AG08395 (cell line): ENCODE data around the gene MANEA.
"Not testable (repeated sequence)": the region's sequence is repeated elsewhere in the genome, so short reads cannot be mapped to it uniquely, and the experiment has no call there.

ENCODE experiments used
- DNase-seq: peaks from one replicate; pipeline ENCODE4 v3.0.0; 2012; ENCODE audit warnings: mixed read lengths, low spot score

The MANEA gene, protein sequence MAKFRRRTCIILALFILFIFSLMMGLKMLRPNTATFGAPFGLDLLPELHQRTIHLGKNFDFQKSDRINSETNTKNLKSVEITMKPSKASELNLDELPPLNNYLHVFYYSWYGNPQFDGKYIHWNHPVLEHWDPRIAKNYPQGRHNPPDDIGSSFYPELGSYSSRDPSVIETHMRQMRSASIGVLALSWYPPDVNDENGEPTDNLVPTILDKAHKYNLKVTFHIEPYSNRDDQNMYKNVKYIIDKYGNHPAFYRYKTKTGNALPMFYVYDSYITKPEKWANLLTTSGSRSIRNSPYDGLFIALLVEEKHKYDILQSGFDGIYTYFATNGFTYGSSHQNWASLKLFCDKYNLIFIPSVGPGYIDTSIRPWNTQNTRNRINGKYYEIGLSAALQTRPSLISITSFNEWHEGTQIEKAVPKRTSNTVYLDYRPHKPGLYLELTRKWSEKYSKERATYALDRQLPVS

GRCh38 chr6:95577304-95578105 is at the start of gene MANEA:
Gene MANEA (plus strand): TSS chr6:95577535. CDS start chr6:95586440, 8,905 bp downstream.
- DNase-seq = peak; percentile 87

GRCh38 chr6:95529762-95530161 is 47.6 kb upstream of the MANEA start:
- DNase-seq = no peak

DNA sequence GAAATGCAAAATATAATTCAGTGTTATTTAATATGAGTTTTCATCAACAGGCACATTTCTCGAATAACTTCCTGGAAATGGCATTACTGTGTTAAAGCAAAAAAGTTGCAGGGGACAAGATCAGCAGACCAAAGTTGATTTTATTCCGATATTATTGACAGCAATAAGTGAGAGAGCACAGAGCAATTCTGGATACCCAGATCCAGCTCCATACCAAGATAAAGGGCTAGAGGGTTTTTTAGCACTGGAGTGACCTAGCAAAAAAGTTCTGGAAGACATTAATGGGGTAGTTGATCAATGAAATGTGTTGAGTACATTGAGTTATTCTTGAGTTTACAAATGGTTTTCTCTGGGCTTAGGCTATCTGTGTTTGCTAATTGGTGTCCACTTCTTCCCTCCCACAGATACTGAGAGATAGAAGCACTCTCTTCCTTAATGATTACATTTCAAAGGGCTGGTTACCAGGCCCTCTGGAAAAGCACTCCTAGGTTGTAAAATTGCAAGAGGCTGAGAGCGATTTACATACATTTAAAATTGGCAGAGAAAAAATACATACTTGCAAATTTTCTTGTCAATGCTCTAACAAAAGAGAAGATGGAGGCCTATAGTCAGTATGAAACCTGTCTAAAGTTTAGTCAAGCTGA is 47.0 kb upstream of the MANEA start:
- no peak for DNase-seq

DNA sequence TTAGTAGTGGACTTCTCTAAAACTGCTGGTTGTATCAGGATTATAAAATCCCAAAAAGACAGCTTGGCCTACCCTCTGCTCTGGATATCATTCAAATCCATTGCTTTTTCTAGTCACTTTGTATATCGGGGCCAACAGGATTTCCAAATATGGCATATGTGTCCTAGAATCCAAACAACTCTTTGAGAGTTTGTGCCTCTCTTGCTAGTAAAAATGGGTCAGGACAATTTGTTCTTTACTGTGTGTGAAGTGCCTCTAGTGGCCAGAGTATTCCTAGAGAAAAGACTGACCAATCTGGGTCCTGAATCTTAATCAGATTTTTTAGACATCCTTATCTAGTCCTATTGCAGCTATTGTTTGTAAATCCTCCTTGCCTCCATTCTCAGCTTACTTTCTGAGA is 33.5 kb upstream of the MANEA start:
- DNase-seq = no peak

GRCh38 chr6:95544517-95545225 is 32.7 kb upstream of the MANEA start:
- no peak for DNase-seq

DNA sequence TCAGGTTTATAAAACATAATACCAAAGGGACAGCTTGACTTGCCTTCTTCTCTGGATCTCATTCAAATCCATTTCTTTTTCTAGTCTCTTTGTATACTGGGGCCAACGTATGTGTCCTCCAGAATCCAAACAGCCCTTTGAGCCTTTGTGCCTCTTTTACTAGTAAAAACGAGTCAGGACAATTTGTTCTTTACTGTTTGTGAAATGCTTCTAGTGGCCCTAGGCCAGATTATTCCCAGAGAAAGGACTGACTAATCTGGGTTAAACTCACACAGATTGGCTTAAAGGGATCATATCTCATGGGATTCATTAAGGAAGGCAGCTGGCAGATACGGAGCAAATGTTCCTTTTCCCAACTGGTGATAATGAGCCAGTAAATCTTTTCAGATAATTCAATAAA is 32.1 kb upstream of the MANEA start:
- DNase-seq = no peak

- no peak for DNase-seq
These were observed 31.6 kb upstream of the MANEA start for GRCh38 chr6:95545686-95546085.

GRCh38 chr6:95546148-95546547 is 31.2 kb upstream of the MANEA start:
- DNase-seq = no peak

DNA sequence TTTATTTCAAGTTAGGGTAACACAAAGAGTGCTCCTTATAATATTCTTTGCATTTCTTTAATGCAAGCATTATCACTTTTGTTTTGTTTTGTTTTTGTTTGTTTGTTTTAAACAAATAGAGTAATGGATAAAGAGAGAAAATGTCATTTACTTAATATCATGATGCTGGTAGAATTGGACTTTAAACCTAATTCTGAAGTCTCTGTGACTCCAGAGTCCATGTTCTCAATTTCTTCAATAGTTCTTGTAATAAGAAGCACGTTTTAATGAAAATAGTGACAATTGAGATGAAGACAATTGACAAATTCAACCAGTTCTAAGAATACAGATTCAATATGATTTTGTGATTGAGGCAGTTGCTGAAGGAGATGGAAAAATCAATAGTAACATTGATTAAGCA is 30.3 kb upstream of the MANEA start:
- no peak for DNase-seq

DNA sequence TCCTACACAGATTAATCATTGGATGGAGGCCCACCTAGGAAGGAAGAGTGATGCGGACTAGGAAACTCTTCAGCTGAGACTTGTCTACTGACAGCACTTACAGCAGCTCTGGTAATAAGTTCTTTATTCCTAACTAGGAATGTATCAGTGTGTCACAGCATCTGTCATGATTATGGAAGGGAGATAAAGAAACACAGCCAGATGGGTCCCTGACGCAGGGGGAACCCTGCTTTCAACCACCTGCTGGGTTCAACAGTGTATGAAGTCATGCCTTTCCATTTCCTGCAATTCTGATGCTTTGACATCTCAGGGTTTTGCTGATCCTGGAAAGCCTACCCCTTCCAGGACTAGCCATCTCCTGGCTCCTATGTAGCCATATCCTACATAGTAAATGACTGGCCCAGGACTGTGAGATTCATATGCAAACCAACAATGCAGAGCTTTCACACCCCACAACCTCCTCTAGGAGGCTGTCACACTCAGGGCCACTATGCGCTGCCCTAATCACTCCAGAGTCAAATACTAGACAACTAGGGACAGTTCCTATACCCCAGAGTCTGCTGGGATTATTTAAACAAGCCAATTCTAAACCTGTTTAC is 29.0 kb upstream of the MANEA start:
- no peak for DNase-seq

- no peak for DNase-seq
These were observed 25.5 kb upstream of the MANEA start for GRCh38 chr6:95551678-95552324.

DNA sequence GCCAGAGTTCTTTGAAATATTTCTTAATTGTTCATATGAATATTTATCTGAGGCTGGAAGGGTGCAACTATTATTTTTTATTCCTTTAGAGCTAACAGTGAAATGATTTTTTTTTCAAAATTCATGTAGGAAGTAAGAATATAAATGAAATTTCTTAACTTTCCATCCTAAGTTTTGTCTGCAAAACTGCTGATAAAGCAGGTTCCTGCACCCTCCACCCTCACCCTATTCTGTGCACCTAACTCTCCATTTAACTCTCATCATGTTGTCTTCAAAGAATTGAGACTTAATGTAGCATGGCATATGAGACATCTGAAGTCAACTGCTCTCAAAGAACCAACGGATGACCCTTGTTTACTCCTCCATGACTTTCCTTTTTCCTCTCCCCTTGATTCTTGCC is 23.5 kb upstream of the MANEA start:
- no peak for DNase-seq

- DNase-seq = not testable (repeated sequence)
These were observed 16.4 kb upstream of the MANEA start for GRCh38 chr6:95560956-95561355.

- DNase-seq = no peak
These were observed 7.8 kb upstream of the MANEA start for GRCh38 chr6:95569560-95569959.

GRCh38 chr6:95572098-95572497 is 5.2 kb upstream of the MANEA start:
- no peak for DNase-seq

GRCh38 chr6:95574811-95575210 is 2.5 kb upstream of the MANEA start:
- peak; percentile 3 for DNase-seq

DNA sequence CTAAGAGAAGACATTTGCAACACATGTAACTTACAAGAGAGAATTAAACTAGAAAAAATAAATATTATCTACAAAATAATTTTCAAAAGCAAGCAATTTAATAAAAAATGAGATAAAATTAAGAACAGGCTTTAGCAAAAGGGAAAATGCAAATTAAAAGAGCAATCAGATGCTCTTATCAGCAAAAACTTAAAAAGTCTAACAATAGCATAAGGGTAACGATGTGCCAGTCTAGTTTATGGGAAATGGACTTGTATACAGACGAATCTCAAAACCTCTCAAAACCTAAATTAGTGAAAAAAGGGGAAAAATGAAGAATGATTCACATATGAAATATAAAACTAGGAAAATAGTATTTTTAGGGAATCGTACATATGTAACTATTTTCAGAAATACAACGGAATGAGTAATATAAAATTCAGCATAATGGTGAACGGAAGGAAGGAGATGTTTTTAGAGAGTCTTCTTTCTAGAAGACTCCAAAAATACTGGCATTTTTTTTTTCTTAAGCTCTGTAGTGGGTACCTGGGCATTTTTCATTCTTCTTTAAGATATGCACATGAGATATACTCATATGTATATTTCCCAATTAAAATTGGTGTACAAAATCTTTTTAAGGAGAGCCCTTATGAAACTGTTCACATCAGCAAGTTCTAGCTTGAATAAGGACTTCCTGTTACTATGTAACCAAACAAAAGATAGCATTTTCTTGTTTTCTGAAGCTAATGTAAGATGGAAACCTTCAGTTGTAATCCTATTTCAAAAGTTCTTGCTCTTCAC is 927 bp upstream of the MANEA start:
- DNase-seq = no peak

GRCh38 chr6:95576998-95577303 is 384 bp upstream of the MANEA start:
- DNase-seq = no peak

- DNase-seq = peak; percentile 3
These were observed 723 bp downstream of the MANEA start for GRCh38 chr6:95578106-95578410.

DNA sequence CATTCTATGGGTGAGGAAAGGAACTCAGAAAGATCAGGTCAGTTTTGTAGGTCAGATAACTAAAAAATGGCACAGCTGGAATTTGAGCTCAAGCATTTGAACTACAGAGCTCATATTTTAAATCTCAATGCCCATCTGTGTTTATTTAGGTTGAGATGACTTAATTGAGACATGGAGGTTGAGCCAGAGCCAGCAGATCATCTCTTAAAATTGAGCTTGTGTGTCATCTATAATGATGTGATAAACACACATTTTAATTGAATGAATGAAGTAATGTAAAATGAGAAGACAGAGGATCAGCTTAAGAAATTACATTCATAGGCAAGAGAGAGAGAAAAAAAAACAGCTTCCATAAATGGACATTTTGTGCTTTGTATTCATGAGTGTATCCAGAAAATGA is 3.7 kb downstream of the MANEA start:
- DNase-seq = no peak

DNA sequence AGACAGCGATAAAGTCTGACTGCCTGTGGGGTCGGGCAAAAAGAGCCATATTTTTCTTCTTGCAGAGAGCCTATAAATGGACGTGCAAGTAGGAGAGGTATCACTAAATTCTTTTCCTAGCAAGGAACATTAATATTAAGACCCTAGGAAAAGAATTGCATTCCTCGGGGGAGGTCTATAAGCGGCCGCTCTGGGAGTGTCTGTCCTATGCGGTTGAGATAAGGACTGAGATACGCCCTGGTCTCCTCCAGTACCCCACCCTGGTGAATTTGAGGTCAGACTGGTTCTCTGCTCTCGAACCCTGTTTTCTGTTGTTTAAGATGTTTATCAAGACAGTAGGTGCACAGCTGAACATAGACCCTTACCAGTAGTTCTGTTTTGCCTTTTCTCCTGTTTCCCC is 6.9 kb downstream of the MANEA start:
- DNase-seq = not testable (repeated sequence)
